Stimulated activated CD8-positive, alpha-beta memory T cell treated with anti-CD3 and anti-CD28 coated beads, Interleukin-12 subunit alpha, Interleukin-12 subunit beta, amount 100 ng/mL, for 24 hours (primary cell): Measurements from ENCODE around the gene ATG9B.
A peak's percentile ranks its signal among the peaks of the same experiment; 100 is the strongest.
"Not testable (repeated sequence)": the region's sequence is repeated elsewhere in the genome, so short reads cannot be mapped to it uniquely, and the experiment has no call there.

ENCODE experiments used
- DNase-seq: peaks from one replicate; pipeline ENCODE4 v3.0.0-alpha.2; 2020; ENCODE audit errors: extremely low read depth

ATG9B gene

DNA sequence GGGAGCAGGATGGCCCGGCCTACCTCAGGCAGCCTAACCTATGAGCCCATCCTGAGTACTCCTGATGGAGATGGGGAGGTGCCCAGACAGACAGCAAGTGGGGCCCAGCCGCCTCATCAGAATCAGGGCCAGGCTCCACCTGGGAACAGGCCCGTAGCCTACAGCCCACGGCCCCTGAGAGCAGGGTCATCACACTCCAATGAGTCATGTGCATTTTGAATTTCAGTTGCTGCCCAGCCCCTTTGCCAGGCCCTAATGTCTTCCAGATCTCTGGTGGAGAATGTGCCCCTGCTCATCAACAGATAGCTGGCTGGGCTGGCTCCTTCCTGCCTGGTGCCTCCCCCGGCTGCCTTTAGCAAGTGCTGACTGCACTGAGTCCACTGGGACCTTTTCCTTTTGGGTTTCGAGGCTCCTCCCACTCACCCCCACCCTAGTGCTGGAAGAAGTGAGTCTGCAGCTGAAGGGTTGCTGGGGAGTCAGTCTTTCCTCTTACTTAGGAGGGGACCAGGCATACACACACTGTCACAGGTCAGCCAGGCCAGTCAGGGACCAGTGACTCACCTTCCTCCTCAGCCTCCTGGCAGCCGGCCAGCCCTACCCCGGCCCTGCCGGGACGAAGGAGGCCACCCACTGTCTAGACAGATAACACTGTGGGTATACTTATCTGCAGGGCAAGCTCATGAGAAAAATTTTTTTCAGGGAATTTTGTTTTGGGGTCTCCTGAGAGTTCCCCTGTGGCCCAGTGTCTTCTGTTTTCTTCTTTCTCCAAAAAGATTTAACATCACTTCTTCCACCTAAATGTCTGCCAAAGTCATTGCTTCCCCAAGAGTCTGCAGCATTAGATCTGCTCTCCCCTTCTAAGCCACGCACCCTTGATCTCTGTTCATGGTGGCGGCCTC, 14.9 kb upstream of the ATG9B start:
- peak; percentile 55 for DNase-seq

DNA sequence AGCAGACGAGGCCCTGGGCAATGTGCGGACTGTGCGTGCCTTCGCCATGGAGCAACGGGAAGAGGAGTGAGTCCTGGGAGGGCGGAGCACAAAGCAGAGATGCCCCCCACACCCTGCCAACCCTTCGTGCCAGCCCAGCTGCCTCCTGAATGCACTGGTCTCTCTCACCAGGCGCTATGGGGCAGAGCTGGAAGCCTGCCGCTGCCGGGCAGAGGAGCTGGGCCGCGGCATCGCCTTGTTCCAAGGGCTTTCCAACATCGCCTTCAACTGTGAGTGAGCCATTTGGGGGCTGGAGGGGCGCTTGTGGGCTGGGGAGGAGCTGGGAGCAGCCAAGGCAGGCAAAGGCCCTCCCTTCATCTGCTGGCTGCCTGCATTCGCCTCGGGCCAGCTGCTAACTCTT, 11.6 kb upstream of the ATG9B start:
- DNase-seq, result no peak

DNA sequence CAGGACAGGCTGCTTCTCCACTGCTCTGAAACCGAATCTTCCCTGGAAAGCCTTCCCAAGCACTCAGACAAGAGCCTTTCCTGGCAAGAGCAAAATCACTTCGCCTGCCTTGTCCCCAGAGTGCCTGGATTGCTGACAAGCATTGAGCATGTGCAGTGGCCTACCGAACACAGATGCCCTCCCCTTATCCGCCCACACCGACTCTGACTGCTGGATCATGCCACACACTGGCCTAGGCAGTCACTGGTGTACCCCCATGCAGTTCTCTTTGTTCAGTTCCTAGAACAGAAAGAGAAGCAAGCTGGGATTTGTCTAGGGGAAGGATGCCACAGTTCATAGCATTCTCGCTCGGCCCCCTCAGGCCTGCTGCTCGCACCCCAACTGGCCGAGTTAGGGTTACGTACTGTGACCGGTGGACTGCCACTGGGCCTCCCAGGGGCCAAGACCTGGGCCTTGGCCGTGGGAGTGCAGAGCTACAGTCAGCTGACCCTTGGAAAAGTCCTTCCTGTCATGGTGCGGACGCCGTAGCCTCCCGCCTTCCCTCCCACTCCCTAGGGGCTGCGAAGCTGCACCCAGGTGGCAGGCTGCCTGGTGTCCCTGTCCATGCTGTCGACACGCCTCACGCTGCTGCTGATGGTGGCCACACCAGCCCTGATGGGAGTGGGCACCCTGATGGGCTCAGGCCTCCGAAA, 10.9 kb upstream of the ATG9B start:
- no peak for DNase-seq

DNA sequence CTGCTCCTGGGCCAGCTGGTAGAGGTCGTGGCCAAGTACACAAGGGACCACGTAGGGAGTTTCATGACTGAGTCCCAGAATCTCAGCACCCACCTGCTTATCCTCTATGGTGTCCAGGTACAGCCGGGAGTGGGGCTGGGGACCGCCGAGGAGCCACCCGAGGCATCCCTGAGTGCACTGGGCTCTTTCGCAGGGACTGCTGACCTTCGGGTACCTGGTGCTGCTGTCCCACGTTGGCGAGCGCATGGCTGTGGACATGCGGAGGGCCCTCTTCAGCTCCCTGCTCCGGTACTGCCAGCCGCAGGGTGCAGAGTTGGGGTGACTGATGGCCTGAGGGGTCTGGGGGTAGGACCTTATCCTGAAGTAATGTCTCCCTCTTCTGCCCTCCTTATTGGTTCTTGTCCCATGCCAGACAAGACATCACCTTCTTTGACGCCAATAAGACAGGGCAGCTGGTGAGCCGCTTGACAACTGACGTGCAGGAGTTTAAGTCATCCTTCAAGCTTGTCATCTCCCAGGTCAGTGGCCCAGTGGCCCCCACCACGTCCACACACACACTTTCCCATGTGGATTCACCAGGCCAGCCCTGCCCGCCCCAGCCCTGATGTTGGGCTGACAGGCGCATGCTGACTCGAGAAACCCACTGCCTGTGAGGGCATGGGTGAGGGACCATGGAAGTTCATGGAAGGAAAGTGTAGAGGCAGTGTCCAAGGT, 10.2 kb upstream of the ATG9B start:
- DNase-seq, result no peak

DNA sequence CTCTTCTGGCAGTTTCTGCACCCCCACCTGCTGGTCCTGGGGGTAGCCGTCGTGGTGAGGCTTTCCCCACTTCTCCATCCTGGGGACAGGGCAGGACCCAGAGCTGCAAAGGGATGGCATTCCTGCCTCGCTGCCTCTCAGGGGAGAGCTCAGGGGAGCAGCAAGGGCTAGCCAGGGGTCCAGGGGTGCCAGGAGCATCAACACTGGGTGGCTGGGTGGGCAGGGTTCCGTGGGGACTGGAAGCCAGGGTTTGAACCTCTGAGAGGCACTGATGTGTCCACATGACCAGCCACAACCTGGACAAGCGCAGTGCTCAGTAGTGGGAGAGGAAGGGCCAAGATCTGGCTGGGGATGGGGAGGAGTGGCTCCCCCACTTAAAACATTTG, 9.6 kb upstream of the ATG9B start:
- DNase-seq, result no peak

DNA sequence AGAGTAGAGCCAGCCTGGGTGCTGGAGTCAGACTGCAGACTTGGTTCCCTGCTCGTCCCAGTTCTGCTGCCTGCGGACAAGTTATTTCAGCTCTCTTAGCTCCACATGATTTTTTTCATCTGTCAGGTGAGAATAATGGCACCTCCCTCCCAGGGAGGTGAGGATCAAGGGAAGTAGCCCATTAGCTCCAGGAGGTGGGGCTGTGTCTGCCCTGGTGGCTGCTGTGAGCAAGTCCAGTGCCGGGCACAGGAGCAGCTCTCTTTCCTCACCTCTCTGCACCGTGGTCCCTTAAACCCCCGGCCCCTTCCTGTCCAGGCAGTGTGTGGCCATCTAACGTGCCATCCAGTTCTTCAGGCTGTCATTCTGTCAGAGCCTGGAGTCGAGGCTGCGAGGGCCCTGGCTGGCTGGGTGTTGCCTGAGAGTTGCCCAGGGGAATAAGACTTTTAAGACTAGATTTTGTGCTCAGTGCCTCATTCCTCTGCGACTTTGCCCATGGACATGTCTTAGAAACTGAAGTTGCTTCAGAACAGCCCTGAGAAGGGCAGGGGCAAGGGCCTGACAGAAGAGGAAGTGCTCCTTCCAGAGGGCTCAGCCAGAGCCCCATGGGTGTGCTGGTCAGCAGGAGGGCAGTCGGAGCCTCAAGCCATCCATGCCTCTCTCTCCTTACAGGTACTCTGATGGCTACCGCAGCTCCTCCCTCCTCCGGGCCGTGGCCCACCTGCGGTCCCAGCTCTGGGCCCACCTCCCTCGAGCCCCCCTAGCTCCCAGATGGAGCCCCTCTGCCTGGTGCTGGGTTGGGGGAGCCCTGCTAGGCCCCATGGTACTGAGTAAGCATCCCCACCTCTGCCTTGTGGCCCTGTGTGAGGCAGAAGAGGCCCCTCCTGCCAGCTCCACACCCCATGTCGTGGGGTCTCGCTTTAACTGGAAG, 8.9 kb upstream of the ATG9B start:
- DNase-seq, result no peak

DNA sequence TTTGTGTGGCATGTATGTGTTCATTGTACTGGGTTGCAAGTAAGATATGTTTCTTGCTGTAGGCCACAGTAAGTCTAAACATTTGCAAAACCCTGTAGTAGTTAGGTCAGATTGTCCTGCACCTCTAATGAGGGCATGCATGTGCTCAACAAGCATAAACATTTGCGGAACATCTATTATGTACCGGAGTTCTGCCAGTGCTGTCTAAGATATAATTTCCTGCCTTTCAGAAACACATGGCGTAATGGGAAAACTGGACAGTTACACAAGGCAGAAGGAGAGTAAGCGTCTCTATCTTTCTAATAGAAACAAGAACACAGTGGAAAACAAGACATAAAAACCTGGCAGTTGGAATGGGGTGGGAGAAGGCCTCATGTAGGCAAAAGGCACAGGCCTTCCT, 6.7 kb upstream of the ATG9B start:
- DNase-seq, result no peak

DNA sequence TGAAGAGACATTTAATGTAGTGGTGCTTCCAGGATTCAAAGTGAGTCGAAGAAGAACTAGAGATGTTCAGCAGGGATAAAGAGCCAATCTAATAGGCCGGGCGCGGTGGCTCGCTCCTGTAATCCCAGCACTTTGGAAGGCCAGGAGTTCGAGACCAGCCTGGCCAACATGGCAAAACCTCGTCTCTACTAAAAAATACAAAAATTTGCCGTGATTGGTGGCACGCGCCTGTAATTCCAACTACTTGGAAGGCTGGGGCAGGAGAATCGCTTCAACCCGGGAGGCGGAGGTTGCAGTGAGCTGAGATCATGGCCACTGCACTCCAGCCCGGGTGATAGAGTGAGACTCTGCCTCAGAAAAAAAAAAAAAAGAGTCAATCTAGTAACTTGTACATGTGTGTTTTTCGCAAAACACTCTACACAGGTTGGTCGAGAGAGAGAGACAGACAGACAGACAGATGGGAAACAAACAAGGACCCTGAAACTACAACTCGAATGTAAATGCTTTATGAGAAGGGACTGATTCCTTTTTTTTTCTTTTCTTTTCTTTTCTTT, 4.7 kb upstream of the ATG9B start:
- DNase-seq, result no peak

DNA sequence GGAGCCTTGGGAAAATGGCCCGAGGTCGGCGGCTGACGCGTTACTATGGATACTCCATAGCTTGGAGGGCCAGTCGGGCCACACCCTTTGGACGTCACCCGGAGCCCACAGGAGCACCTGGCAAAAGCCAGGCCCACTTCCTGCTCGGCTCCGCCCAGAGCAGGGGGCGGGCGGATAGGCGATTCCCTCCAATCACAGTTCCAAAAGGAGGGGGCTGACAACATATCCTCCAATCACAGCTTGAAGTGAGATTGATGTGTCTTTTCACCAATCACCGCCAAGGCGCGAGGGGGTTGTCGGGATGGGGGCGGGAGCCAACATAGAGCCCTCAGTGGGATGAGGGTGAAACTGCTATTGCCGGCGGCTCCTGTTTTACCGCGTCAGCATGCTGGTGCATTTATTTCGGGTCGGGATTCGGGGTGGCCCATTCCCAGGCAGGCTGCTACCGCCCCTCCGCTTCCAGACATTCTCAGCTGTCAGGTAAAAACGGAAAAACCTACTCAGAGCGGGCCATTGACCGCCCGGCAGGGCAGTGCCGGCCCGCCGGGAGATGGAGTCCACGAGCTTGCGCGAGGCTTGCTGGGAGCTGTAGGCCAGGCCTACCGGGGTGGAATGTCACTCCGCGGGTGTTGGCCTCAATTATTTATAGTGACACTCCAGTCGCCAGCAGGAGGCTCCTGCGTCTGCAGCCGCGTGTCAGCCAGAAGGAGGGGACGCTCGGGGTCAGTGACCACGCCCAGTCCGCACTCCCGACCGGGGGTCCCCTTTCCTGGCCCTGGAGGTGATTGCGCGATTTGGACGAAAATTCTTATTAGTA, 4.0 kb upstream of the ATG9B start, which contains the start of gene ABCB8:
TSS of gene ABCB8 (plus strand) at position 320 of the 817 bp plus-strand sequence. CDS start at position 386, 66 bp downstream.
- DNase-seq, result peak; percentile 89

DNA sequence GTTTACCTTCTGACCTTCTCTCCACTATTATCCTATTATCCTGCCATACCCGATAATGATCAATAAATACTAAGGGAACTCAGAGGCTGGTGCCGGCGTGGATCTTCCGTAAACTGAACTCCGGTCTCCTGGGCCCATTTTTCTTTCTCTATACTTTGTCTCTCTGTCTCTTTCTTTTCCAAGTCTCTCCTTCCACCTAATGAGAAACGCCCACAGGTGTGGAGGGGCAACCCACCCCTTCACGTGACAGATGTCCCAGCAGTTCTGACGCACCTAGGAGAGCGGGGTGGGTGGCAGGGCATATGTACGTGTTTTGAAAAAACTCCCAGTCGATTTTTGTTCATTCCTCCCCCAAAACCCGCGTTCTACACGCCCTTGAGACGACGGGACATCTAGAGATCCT, 3.4 kb upstream of the ATG9B start:
- not testable (repeated sequence) for DNase-seq

DNA sequence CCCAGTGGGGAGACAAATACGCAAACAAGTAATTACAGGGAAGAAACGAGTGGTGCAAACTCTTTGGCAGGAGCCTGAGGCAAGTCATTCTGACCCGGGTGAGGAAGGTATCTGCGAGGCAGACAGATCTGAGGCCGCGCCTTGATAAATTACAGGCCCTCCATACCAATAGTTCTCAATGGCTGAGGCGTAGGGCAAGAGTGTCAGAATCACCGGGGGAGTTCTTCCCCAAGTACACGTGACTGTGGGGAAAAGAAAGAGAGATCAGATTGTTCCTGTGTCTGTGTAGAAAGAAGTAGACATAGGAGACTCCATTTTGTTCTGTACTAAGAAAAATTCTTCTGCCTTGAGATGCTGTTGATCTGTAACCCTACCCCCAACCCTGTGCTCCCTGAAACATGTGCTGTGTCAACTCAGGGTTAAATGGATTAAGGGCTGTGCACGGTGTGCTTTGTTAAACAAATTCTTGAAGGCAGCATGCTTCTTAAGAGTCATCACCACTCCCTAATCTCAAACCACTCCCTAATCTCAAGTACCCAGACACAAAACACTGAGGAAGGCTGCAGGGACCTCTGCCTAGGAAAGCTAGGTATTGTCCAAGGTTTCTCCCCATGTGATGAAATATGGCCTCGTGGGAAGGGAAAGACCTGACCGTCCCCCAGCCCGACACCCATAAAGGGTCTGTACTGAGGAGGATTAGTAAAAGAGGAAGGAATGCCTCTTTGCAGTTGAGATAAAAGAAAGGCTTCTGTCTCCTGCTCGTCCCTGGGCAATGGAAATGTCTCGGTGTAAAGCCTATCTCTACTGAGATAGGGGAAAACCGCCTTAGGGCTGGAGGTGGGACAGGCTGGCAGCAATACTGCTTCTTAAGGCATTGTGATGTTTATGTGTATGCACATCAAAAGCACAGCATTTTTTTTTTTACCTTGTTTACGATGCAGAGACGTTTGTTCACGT, 2.8 kb upstream of the ATG9B start:
- DNase-seq, result not testable (repeated sequence)

DNA sequence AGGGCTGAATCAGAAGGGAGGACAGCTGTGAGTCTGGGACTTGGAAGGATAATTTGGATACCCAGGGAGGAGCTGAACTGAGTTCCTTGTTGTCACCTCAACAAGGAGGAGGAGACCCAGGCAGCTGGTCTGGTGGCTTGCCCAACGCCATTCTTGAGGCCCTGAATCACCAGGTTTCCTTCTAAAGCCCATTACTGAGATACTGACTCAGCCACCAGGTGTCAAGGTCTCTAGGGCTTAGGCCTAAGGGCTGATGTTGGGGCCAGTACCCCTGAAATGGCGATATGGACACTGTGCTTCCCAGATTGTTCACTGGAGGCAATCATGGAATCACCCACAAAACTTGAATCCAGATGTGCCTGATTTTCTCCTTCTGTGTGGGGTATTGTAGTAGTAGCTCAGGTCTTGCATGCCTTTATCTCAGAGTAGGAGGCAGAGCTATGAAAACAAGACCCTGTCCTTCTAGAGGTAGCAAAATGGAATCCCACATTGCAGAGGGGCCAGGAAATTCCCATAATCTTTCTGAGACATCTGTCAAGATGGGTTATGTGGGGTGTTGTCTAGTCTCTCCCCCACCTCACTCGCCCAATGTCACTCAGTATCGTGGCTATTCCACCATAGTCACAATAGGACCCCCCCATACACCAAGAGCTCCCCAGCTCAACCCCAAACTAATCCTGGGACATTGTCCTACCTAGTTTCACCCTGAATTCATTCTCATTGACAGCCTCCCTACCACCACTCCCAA, 1.8 kb upstream of the ATG9B start:
- DNase-seq, result no peak

DNA sequence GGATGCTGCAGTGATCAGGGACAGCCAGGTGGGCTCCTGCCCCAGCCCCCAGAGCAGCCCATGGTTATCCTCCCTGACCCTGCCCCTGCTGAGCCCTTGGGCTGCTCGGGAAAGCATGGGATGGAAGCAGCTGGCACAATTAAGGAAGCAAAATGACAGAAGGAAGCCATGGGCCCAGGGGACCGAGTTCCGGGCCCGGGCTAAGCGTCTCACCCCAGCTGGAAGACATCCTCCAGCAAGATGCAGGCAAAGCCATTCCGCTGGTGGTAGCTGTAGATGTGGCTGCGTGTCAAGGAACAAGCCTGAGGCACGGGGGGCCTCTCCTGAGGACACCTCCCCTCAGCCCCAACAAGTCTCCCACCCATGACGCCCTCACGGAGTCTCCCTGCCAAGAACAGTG, 1.1 kb downstream of the ATG9B start:
- DNase-seq, result no peak

DNA sequence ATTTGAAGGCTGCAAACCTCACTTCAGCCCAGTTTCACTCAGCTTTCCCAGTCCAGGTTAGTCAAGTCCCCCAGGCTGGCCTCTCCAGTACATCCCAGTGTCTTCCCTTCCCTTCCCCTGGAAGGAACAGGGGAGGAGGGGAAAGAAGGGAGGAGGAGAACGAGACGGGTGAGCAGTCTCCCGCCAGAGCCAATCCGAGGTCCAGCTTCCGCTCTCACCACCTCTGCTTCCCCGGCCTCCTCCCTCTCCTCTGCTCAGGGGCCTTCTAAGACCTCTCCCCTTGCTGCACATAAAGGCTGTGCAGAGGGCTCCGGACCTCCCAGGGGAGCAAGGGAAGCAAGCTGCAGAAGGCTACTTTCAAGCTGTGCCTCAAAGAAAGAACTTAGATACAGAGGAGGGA, 4.1 kb downstream of the ATG9B start:
- DNase-seq, result no peak

DNA sequence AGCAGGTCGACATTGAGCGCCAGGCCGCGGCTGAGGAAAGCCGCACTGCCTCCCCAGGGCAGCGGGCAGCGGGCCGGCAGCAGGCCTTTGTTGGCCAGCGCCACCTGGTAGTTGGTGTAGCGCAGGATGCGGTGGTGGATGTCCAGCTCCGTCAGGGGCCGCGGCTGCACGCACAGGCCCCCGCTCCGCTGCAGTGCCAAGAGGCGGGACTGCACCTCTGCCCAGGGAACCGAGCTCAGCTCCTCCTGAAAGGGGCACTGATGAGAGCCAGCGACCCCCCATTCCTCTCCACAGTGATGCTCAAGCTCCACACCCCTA, 5.2 kb downstream of the ATG9B start:
- DNase-seq, result no peak

DNA sequence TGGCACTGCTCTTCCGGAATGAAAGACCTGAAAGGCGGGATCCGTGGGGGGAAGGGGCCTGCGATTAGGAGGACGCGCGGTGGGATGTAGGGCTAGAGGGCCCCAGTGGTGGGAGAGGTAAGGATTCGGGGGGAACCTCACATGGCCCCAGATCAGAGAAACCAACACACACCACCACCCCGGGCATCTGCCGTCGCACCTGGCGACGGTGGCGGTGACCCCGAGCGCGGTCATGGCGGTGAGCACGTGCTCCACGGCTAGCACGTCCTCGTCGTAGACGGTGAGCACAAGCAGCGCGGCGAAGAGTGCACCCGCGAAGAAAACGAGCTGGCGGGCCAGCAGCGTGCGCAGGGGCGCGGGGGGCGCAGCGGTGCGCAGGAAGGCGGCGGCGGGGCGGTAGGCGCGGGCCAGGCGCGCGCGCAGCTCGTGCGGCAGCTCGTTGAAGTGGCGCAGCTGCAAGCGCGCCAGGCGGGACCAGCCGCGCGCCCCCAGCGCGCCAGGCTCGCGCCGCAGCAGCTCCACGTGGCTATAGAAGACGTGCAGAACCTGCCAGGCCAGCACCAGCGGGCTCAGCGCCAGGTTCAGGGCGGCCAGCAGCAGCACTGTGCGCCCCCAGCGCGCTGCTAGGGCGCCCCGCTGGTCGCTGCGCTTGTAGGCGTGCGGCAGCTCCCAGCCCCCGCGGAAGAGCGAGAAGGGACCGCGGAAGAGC, 5.7 kb downstream of the ATG9B start:
- no peak for DNase-seq

DNA sequence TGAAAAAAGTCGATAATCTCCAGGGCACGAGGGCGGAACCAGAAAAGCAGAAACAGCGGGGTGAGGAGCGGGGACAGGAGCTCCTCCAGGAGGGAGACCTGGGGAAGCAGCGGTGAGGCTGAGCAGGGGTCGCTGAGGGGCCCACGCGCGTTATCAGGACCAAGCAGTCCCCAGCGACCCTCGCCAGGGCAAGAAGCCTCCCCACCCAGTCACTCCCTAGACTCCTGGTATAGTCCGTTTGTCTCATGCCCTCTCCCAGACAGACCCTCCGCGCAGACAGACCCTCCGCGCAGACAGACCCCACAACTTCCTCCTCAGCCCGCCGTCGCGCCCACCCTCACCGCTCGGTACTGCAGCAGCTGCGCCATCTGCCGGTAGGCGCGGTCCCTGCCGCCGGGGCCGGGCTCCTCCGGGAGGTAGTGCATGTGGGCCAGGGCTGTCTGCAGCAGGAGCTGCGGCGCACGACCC, 6.3 kb downstream of the ATG9B start:
- peak; percentile 55 for DNase-seq
